GM11168 (cell line): ENCODE results near the gene HOXC13.

Experiments used
- in situ Hi-C: fragments of 300-500 bp; cut with MboI; formaldehyde crosslinking; loops from one replicate; pipeline ENCODE4 v1.12.0; 2022; ENCODE audit warnings: low sequenced_read_pairs; ENCODE audit not compliant: unreplicated experiment

HOXC13 gene

DNA sequence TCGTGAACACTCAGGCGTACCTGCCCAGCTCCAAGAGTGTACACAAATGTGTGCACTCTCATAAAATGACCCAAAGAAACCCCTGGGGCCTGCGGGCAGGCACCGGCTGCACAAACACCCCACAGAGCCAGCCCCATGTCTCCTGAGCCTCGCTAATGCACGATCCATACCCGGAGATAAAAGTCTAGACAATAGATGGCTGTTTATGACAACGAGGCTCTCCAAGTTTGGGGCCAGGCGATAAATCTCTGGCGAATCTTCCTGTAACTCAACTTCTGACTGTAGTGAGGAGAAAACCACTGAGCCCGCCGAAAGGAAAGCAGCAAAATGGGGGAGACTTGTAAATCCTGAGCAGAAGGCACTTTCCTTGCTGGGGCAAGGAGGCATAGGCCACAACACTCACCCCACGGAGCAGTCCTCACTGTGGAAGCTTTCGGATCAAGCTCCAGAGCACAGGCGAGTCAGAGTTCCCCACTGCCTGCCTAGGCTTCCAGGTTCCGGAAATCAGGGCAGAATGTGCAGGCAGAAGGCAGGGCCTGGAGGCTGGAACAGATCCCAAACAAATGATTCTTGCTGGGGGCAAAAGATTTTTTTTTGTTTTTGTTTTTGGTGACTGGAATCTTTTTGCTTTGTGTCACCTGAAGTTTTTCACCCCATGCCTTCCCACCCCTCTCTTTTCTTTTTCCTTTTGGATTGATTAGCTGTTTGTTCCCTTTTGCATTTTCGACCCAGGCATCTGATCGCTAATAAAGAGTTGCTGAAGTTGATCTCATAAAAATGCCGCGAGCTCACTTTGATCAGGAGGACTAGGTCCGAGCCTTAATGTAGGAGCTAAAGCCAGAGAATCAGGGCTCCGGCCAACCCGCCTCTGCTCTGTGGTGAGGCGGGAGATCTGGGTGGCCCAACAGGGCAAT, 29.8 kb downstream of the HOXC13 start:
- in situ Hi-C loops: no loop called here

DNA sequence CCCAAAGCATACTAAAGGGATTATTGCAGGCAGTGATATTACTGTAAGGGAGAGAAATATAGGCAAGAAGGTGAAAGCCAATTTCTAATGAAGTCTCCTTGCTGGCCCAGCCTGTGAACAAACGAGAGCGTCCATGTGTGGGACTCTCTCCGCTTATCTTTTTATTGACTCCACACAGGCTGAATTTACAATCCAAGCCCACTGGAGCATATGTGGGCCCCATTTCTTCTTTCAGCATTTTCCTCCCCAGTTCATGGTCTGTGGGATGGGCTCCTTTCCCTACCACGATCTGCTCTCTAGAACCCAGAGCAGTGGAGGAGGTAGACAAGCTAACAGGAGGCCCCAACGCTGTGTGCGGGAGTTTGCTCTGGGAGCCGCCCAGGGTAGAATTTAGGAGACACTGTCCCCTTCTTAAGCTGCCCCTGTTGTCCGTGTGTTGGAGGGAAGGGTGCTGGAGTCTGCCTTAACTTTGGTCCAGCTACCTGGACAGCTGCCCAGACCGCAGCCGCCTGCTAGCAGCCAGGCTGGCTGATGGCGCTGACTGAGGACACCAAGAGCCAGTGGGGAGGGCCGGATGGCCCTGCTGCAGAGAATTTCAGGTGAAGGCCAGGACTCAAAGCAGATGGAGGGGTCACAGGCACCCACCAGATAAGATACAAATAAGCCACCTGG, 31.1 kb downstream of the HOXC13 start:
- in situ Hi-C loops: no loop called here

- in situ Hi-C loops: no loop called here
These were observed 31.8 kb downstream of the HOXC13 start for GRCh38 chr12:53970451-53970850.

- in situ Hi-C loops: no loop called here
These were observed 32.5 kb downstream of the HOXC13 start for GRCh38 chr12:53971129-53971528.

DNA sequence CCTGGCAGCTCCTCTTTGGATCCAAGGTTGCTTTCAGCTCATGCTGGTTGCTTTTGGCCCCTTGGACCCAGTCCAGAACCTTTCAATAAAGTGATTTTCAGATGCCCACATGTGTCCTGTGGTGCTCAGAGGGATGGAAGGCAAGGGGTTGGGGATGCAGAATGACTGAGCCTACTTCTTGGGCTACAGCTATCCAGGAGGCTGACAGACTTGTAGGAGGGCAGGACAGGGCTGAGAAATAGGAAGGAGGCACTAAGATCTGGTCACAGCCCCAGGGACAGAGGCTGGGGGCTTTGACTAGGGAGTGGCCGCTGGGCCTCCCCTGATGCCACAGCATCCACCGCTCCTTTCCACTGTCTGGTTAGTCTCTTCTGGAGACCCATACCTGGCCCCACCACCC, 33.1 kb downstream of the HOXC13 start:
- in situ Hi-C loops: no loop called here

DNA sequence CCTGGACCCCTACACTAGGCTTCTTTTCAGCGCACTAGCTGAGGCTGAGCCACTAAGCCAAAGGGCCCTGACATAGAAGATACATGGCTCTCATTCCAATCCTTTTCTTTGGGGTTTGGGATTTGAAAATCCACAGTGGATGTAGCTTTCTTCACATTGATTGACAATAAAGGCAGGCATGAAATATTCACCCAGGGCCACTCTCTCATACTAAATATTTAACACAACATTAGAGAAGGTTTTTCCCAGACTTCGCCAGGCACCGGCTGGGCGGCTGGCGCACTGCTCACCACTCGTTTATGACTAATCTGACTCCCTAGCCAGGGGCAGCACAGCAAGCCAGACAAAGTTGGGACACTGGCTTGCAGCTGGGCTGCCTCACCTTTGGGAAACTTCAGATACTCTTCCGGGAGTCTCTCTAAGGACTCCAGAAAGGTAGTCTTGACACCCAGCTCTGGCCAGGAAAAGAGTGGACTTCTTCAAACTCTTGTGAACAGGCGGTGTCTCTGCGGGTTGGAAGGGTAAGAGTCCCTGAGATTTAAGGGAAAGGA, 33.6 kb downstream of the HOXC13 start:
- in situ Hi-C loops: no loop called here

GRCh38 chr12:53972722-53973235, 34.1 kb downstream of the HOXC13 start, which contains the start of gene HOXC11:
TSS of gene HOXC11 (plus strand) at chr12:53973126. CDS start at chr12:53973242, 116 bp downstream.
- in situ Hi-C loops: no loop called here

- in situ Hi-C loops: no loop called here
These were observed 34.8 kb downstream of the HOXC13 start for GRCh38 chr12:53973236-53974042.

DNA sequence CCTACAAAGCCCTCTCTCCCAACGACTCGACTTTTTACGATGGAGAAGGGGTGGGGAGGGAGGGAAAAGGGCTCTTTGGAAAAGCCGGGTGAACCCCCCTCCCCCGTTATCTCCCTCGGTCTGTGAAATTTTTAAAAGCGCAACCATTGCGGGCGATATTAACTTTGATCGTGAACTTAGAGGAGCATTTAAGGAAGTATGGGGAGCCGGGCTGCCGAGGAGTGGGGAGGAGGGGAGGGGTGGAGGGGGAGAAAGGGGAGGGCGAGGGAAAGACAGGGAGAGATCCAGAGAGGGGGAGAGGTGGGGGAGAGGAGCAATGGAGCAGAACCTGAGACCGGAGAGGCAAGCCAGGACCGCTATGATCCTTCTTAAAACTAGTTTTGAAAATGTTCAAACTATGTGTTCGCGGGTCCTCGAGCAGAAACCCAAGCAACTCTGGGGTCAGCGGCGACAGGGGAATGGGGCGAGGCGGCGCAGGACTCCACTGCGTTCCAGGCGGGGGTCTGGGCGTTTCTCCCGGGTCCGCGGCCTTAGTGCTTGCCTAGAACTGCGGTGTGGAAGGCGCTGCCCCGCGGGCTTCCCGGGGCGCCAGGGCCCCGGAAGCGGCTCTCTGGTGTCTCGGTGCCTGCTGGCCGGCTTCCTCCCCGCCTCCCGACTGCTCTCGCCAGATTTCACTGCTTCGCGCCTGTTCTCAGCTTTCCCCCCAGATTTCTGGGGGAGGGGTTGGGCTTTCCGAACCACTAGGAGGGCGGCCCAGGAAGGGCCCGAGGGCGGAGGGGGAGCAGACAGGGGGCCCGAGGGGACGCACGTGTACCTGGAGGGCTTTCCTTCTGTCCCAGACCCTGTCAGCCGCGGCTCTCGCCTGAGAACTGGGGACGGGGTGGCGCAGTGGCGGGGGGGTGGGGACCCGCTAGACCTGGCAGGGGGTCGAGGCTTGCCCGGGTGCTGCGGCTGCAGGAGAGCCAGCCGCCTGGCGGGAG, 35.7 kb downstream of the HOXC13 start, which contains the start of gene HOTAIR:
TSS of gene HOTAIR (minus strand) at position 871 of the 980 bp plus-strand sequence.
- in situ Hi-C loops: no loop called here

DNA sequence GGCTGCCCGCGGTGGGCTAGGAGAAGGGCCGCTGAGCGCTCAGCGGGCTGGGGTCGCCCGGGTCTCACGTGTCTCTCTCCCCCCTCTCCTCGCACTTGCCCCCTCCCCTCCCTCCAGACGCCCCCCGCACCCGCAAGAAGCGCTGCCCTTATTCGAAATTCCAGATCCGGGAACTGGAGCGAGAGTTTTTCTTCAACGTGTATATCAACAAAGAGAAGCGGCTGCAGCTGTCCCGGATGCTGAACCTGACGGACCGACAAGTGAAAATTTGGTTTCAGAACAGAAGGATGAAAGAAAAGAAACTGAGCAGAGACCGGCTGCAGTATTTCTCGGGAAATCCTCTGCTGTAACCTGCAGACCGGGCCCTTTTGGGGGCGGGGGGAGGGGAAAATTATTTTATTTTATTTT, 36.4 kb downstream of the HOXC13 start:
- in situ Hi-C loops: no loop called here

- in situ Hi-C loops: no loop called here
These were observed 37.0 kb downstream of the HOXC13 start for GRCh38 chr12:53975479-53976152.

GRCh38 chr12:53976172-53976822, 37.7 kb downstream of the HOXC13 start:
- in situ Hi-C loops: no loop called here

DNA sequence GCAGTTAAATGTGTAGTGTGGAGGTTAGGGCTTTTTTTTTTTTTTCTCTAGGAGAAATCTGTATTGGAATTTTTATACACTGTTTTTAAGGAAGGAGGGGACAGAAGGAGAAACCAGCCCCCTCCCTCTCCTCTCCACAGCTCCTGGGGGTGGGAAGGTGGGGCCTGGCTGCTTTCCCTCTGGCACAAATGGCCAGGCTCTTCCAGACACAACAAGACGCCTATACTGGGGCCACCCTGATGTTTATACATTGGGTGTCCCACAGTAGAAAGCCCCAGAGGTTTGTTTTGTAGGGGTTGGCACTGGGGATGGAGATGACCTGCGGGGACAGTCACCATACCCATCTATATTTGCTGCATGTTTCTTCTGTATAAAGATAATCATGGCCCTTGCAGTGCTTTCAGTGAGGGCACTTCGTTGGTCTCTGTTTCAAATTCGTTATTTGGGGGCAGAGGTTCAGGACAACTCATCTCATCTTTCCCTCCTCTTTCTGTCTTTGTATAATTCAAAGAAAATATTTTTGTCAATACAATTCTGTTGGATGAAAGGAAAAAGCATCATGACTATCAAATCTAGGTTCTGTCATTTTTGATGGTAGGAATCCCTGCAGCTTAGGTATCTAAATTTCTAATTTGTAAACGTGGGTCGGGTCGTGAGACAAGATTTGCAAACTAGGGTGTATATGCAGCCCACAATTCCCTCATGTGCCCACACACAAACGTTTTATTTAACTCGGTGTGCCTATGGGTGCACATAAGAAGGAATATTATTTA, 38.4 kb downstream of the HOXC13 start:
- in situ Hi-C loops: no loop called here

- in situ Hi-C loops: no loop called here
These were observed 39.2 kb downstream of the HOXC13 start for GRCh38 chr12:53977596-53978445.

DNA sequence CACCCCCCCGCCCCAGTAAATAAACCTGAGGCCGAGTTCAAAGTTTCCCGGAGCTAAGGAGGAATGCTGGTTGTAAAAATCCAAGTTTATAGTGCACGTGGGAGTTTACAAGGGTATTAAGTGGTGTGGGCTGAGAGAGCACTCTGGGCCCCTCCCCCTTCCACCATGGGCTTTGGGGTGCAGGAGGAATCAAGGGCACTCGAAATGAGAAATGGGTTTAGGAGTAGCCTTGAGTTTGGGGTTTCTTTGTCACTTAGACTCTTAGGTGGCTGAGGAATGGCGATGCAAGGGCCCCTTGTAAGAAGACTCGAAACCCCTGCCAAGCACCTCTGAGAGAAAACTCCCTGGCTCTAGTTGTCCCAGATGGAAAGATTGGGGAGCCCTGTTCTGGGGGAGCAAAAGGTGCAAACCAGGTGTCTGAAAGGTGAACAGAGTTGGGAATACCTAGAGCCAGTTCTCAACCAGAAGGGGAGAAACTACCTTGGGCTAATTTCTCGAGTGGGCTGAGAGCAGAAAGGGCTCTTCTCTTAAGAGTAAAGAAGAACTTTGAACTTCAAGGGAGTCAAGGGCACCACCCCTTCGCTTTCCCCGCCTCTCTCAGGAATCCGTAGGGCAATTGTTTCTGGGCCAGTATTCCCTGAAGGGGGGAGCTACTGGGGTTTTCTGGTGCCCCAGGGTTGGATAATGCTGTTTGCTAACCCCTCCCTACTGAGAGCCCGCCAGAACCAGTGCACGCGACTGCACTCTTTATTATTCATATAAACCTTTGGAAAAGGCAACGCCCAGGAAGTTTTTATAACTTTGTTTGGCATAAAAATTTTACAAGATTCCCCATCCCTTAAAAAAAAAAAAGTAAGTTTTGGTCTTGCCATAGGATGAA, 40.1 kb downstream of the HOXC13 start:
- in situ Hi-C loops: no loop called here
